A549 (cell line): ENCODE measurements around the gene PLTP. TPM values are rescaled to one million over a fixed set of nuclear protein-coding genes. Genes with fewer than 3 reads are reported as not detected.

Experiments used
- ATAC-seq, 2 experiments: fragments of 200-7000 bp in 1 of 2; fragments of >200 bp in 1 of 2; cut with Nextera tagmentation in 1 of 2; cut with Tn5 transposase in 1 of 2; 3 replicates each; pipeline versions ENCODE4 v1.8.0 to v1.9.1; 2018 to 2020; ENCODE audit warnings: mild to moderate bottlenecking in 1 of 2, moderate library complexity in 1 of 2
- CTCF ChIA-PET: fragments of 300-600 bp; sonication (Branson Sonifier 250); formaldehyde crosslinking; extraction: SDS; loops from one replicate; lab custom pipeline; 2021; ENCODE audit warnings: antibody characterized with exemption, inconsistent platforms; lab: Yijun Ruan, JAX
- POLR2A ChIA-PET: fragments of 350-600 bp; formaldehyde crosslinking; extraction: SDS; loops from one replicate; lab custom pipeline; 2021; ENCODE audit warnings: antibody characterized with exemption, inconsistent platforms; lab: Yijun Ruan, JAX
- DNase-seq, 2 experiments: peaks; one replicate each; pipeline versions ENCODE4 v3.0.0 to v3.0.0-alpha.2; 2011 to 2016; ENCODE audit warnings: low read depth in 1 of 2, low spot score in 1 of 2
- FAIRE-seq: peaks from 2 replicates; lab custom pipeline; 2011; peaks lifted over from hg19 to GRCh38; lab: Jason Lieb, UNC
- H3K27ac ChIP-seq, 2 experiments: fragments of >200 bp; sonication (Bioruptor Twin); formaldehyde crosslinking; 3 replicates each; pipeline ENCODE4 v1.5.1; 2016 to 2017
- H3K4me1 ChIP-seq: fragments of >200 bp; sonication (Bioruptor Twin); formaldehyde crosslinking; 3 replicates; pipeline ENCODE4 v1.6.1; 2016
- H3K4me2 ChIP-seq: fragments of >200 bp; sonication (Bioruptor Twin); formaldehyde crosslinking; 3 replicates; pipeline ENCODE4 v1.6.1; 2016
- H3K4me3 ChIP-seq: fragments of >200 bp; sonication (Bioruptor Twin); formaldehyde crosslinking; 3 replicates; pipeline ENCODE4 v1.5.1; 2016
- H3K9me3 ChIP-seq: fragments of >200 bp; sonication (Bioruptor Twin); formaldehyde crosslinking; 3 replicates; pipeline ENCODE4 v1.6.1; 2016
- BHLHE40 ChIP-seq: IDR thresholded peaks from 2 replicates; pipeline ENCODE4 v1.6.1; 2012; ENCODE audit warnings: low read depth, low read length, inconsistent platforms
- CBX2 ChIP-seq: fragments of 200-600 bp; sonication (generic); IDR thresholded peaks from 2 replicates; pipeline ENCODE4 v1.6.1; 2016; ENCODE audit warnings: low read depth, mild to moderate bottlenecking, borderline replicate concordance
- CHD2 ChIP-seq: fragments of 150-350 bp; IDR thresholded peaks from 2 replicates; pipeline ENCODE4 v1.6.1; 2014; ENCODE audit warnings: low read length; ENCODE audit not compliant: partially characterized antibody
- CHD4 ChIP-seq: fragments of 200-600 bp; sonication (generic); IDR thresholded peaks from 2 replicates; pipeline ENCODE4 v1.6.1; 2016; ENCODE audit warnings: antibody characterized with exemption, mild to moderate bottlenecking, borderline replicate concordance
- CTCF ChIP-seq: fragments of >200 bp; sonication (Bioruptor Twin); formaldehyde crosslinking; IDR thresholded peaks from 3 replicates; pipeline ENCODE4 v1.5.1; 2016
- EHF ChIP-seq: fragments of 250-450 bp; sonication (Bioruptor Pico); IDR thresholded peaks from 2 replicates; pipeline ENCODE4 v1.5.0; 2020; ENCODE audit warnings: mild to moderate bottlenecking
- EHMT2 ChIP-seq: fragments of 200-600 bp; sonication (generic); IDR thresholded peaks from 2 replicates; pipeline ENCODE4 v1.6.1; 2016; ENCODE audit warnings: antibody characterized with exemption, low read depth, mild to moderate bottlenecking, moderate library complexity
- ESRRA ChIP-seq: fragments of 150-350 bp; IDR thresholded peaks from 2 replicates; pipeline ENCODE4 v1.6.1; 2014; ENCODE audit warnings: mild to moderate bottlenecking, low read length, borderline replicate concordance
- FOSB ChIP-seq: fragments of 250-450 bp; sonication (Bioruptor Pico); IDR thresholded peaks from 2 replicates; pipeline ENCODE4 v1.5.0; 2020; ENCODE audit warnings: mild to moderate bottlenecking, moderate library complexity
- FOSL2 ChIP-seq, 2 experiments: fragments of 450-650 bp in 1 of 2; fragments of >200 bp in 1 of 2; sonication (Bioruptor Twin) in 1 of 2; formaldehyde crosslinking; IDR thresholded peaks; 2 replicates each; pipeline versions ENCODE4 v1.5.0 to v1.6.1; 2016 to 2020; ENCODE audit warnings: mild to moderate bottlenecking in 1 of 2, moderate library complexity in 1 of 2
- FOXS1 ChIP-seq: fragments of 250-450 bp; sonication (Bioruptor Pico); IDR thresholded peaks from 2 replicates; pipeline ENCODE4 v1.5.0; 2020; ENCODE audit warnings: mild to moderate bottlenecking, moderate library complexity
- JUNB ChIP-seq: fragments of >200 bp; sonication (Bioruptor Twin); formaldehyde crosslinking; IDR thresholded peaks from 2 replicates; pipeline ENCODE4 v1.6.1; 2016
- KDM1A ChIP-seq: fragments of 200-600 bp; sonication (generic); IDR thresholded peaks from 2 replicates; pipeline ENCODE4 v1.6.1; 2016; ENCODE audit warnings: low read depth, mild to moderate bottlenecking
- MYC ChIP-seq: IDR thresholded peaks from 2 replicates; pipeline ENCODE4 v1.6.1; 2012; ENCODE audit warnings: mild to moderate bottlenecking, inconsistent platforms, low read length, improper control_type of control experiment, borderline replicate concordance
- NFE2L2 ChIP-seq: fragments of 150-350 bp; conservative IDR thresholded peaks from 2 replicates; pipeline ENCODE4 v1.6.1; 2014; ENCODE audit warnings: low read length
- PHF8 ChIP-seq: fragments of 200-600 bp; sonication (generic); IDR thresholded peaks from 2 replicates; pipeline ENCODE4 v1.6.1; 2016; ENCODE audit warnings: low read depth, mild to moderate bottlenecking, antibody characterized with exemption, moderate library complexity, borderline replicate concordance
- POLR2A ChIP-seq: IDR thresholded peaks from 2 replicates; pipeline ENCODE4 v1.6.1; 2012; ENCODE audit warnings: mild to moderate bottlenecking, low read length
- POLR2AphosphoS2 ChIP-seq: conservative IDR thresholded peaks from 2 replicates; pipeline ENCODE4 v1.6.1; 2012; ENCODE audit warnings: low read length, improper control_type of control experiment, inconsistent platforms
- RAD21 ChIP-seq, 2 experiments: fragments of >200 bp in 1 of 2; sonication (Bioruptor Twin) in 1 of 2; formaldehyde crosslinking in 1 of 2; IDR thresholded peaks in 1 of 2; conservative IDR thresholded peaks in 1 of 2; 2 replicates in 1 of 2; 3 replicates in 1 of 2; pipeline ENCODE4 v1.6.1; 2012 to 2018; ENCODE audit warnings: inconsistent platforms in 1 of 2
- RARB ChIP-seq: fragments of 250-450 bp; sonication (Bioruptor Pico); IDR thresholded peaks from 2 replicates; pipeline ENCODE4 v1.8.0; 2021; ENCODE audit warnings: mild to moderate bottlenecking, moderate library complexity
- ZC3H11A ChIP-seq: fragments of 450-650 bp; IDR thresholded peaks from 2 replicates; pipeline ENCODE4 v1.6.1; 2014; ENCODE audit warnings: antibody characterized with exemption, mild to moderate bottlenecking
- ZFP36 ChIP-seq: fragments of 450-650 bp; IDR thresholded peaks from 2 replicates; pipeline ENCODE4 v1.6.1; 2014; ENCODE audit warnings: borderline replicate concordance; ENCODE audit not compliant: partially characterized antibody
- ZNF302 ChIP-seq: fragments of 250-450 bp; sonication (Bioruptor Pico); IDR thresholded peaks from 2 replicates; pipeline ENCODE4 v1.9.0; 2021; ENCODE audit warnings: inconsistent platforms, mild to moderate bottlenecking, moderate library complexity
- ZSCAN20 ChIP-seq: fragments of 250-450 bp; sonication (Bioruptor Pico); IDR thresholded peaks from 2 replicates; pipeline ENCODE4 v1.8.0; 2022; ENCODE audit warnings: mild to moderate bottlenecking, moderate library complexity
- WGBS: methylation state at CpG from one replicate; pipeline ENCODE4 v1.1.6; 2017; ENCODE audit errors: missing lambda C conversion rate; 5-methylcytosine and 5-hydroxymethylcytosine counted together
- polyA plus RNA-seq, 4 experiments: library from polyadenylated mRNA; depleted of rRNA in 3 of 4; stranded (reverse); fragments of >200 nt; fragmentation: RNase III in 1 of 4; extraction: RNeasy Plus Mini Kit Qiagen cat#74134 plus additional on column Dnase treatment in 1 of 4; gene quantifications; 2 replicates in 3 of 4; 3 replicates in 1 of 4; pipeline ENCODE4 v1.2.3, GENCODE V29; 2011 to 2017
- TF ChIP-seq, protein P1 (sequence below): IDR thresholded peaks from 2 replicates; pipeline ENCODE4 v1.6.1; 2012; ENCODE audit warnings: low read depth, borderline replicate concordance
- TF ChIP-seq, protein P2 (sequence below): fragments of 250-450 bp; sonication (Bioruptor Pico); IDR thresholded peaks from 2 replicates; pipeline ENCODE4 v1.5.0; 2020; ENCODE audit warnings: low read depth, mild to moderate bottlenecking, moderate library complexity
- TF ChIP-seq, protein P3 (sequence below): IDR thresholded peaks from 2 replicates; pipeline ENCODE4 v1.6.1; 2012

The PLTP gene
- polyA plus RNA-seq, 2 of the 4 experiments (the other 2 are of a cell fraction), result 1.6 to 2.7 TPM

- no peak overlapping the region for H3K4me2 ChIP-seq
- WGBS, result 95% methylated on average over 29 of the region's 29 CpGs
- TF ChIP-seq CHD2 (no peak), MYC (no peak), RAD21 (conservative IDR thresholded peaks at IDR 0.05 in 1 of 2, IDR thresholded peaks at IDR 0.05 in 1 of 2) (no peak), CHD4 (no peak), POLR2AphosphoS2 (no peak; the same call in none of the 2 replicates), NFE2L2 (no peak), JUNB (no peak), FOSB (CRISPR knock-in tag) (no peak), ZFP36 (no peak), EHF (no peak)
- TF ChIP-seq, protein P1, sequence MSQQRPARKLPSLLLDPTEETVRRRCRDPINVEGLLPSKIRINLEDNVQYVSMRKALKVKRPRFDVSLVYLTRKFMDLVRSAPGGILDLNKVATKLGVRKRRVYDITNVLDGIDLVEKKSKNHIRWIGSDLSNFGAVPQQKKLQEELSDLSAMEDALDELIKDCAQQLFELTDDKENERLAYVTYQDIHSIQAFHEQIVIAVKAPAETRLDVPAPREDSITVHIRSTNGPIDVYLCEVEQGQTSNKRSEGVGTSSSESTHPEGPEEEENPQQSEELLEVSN, result no peak
- TF ChIP-seq, all 56 proteins: peak for 0
- H3K9me3 ChIP-seq, result no peaks in the 10 kb centered on the region
- POLR2A ChIA-PET, result interaction anchor here (3.2 kb wide), 1 partner anchor 12 kb away, joined by 13 read pairs; the partner anchor contains the start of gene PCIF1
- H3K27ac ChIP-seq, result no peak overlapping the region
- no peak overlapping the region for H3K4me3 ChIP-seq
- CTCF ChIA-PET, result interaction anchor here (2.0 to 21.4 kb wide), 5 partner anchors 10 to 148 kb away, joined by 4 to 358 read pairs (median 6); partner anchors contain the start of gene ZNF335
- no peak for FAIRE-seq
- no peak for DNase-seq
- ATAC-seq, result no peak
- peaks cover 16% of the 10 kb centered on the region for H3K4me1 ChIP-seq
Observed at GRCh38 chr20:45947110-45947866, 35.3 kb upstream of the PLTP start.

DNA sequence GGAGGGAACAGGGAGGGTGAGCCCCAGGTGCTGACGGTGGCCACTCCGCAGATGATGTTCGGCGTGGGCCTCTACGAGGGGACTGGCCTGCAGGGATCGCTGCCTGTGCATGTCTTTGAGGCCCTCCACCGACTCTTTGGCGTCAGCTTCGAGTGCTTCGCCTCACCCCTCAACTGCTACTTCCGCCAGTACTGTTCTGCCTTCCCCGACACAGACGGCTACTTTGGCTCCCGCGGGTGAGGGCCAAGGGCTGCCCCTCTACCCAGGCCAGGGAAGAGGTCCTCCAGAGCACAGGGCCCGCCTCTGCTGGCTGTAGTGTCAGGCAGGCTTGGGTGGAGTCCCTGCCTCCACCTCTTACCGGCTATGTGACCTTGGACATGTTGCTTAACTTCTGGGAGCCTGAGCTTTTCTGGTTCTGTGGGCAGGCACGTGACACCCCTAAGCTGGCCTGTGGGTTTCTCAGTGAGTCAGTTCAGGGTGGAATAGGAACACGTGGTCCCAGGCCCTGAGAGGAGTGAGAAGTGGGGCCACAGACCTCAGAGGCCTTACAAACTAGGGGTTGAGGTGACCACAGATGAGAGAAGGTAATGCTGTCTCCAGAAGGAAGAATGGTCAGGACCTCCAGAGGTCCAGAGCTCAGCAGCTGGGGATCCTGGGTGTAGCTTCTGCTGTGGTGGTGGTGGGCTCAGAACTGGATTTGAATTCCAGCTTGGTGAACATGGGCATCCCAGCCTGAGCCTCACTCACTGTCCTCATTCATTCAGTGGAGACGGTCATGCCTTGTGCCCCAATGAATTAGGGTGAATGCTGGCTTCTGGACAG is 34.4 kb upstream of the PLTP start:
- H3K4me2 ChIP-seq, result no peak overlapping the region
- 87% methylated on average over 20 of the region's 20 CpGs for whole genome bisulfite sequencing
- FAIRE-seq, result no peak
- H3K27ac ChIP-seq, result peak overlapping the region in 1 of 2 experiments; percentile 37; a peak in 1 of 6 replicates
- POLR2A ChIA-PET, result interaction anchor here (4.9 kb wide), 1 partner anchor 12 kb away, joined by 31 read pairs; the partner anchor contains the start of gene PCIF1
- CTCF ChIA-PET, result interaction anchor here (0.8 to 21.4 kb wide), 6 partner anchors 9 to 147 kb away, joined by 3 to 358 read pairs (median 4); partner anchors contain the start of gene ZNF335
- no peak for DNase-seq
- H3K9me3 ChIP-seq, result no peaks in the 10 kb centered on the region
- H3K4me1 ChIP-seq, result peaks cover 16% of the 10 kb centered on the region
- no peak for ATAC-seq
- TF ChIP-seq POLR2AphosphoS2, result no peak
- TF ChIP-seq PHF8, result no peak
- no peak for TF ChIP-seq RARB (CRISPR knock-in tag)
- TF ChIP-seq ZFP36, result no peak
- TF ChIP-seq KDM1A, result no peak
- TF ChIP-seq FOXS1 (CRISPR knock-in tag), result no peak
- TF ChIP-seq, protein P2, sequence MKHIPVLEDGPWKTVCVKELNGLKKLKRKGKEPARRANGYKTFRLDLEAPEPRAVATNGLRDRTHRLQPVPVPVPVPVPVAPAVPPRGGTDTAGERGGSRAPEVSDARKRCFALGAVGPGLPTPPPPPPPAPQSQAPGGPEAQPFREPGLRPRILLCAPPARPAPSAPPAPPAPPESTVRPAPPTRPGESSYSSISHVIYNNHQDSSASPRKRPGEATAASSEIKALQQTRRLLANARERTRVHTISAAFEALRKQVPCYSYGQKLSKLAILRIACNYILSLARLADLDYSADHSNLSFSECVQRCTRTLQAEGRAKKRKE, result no peak
- no peak for TF ChIP-seq BHLHE40
- no peak for TF ChIP-seq POLR2A
- TF ChIP-seq, protein P3, sequence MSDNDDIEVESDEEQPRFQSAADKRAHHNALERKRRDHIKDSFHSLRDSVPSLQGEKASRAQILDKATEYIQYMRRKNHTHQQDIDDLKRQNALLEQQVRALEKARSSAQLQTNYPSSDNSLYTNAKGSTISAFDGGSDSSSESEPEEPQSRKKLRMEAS, result no peak
- no peak for TF ChIP-seq ESRRA
- no peak for TF ChIP-seq ZSCAN20 (CRISPR knock-in tag)
- no peak for TF ChIP-seq CTCF
- TF ChIP-seq CBX2, result no peak
- TF ChIP-seq FOSL2 (IDR thresholded peaks at IDR 0.05), result no peak
- no peak for TF ChIP-seq FOSL2 (CRISPR knock-in tag; IDR thresholded peaks at IDR 0.05)
- TF ChIP-seq ZNF302, result no peak
- no peak for TF ChIP-seq EHMT2
- no peak for TF ChIP-seq ZC3H11A
- no peak overlapping the region for H3K4me3 ChIP-seq
